ES-I3 (cell line): ENCODE results near the gene MTHFD2L.

ENCODE experiments used
- H3K36me3 ChIP-seq: 2 replicates; pipeline ENCODE4 v1.6.1; 2013; ENCODE audit warnings: mild to moderate bottlenecking, low read length, control low read depth, moderate library complexity; ENCODE audit not compliant: insufficient read depth
- H3K4me1 ChIP-seq: 2 replicates; pipeline ENCODE4 v1.6.1; 2013; ENCODE audit warnings: mild to moderate bottlenecking, control low read depth, low read length; ENCODE audit not compliant: insufficient read depth
- H3K9ac ChIP-seq: 2 replicates; pipeline ENCODE4 v1.6.1; 2013; ENCODE audit warnings: low read depth, mild to moderate bottlenecking, low read length, moderate library complexity
- H3K9me3 ChIP-seq: 2 replicates; pipeline ENCODE4 v1.6.1; 2013; ENCODE audit warnings: mild to moderate bottlenecking, low read length, moderate library complexity; ENCODE audit not compliant: control insufficient read depth, insufficient read depth

The MTHFD2L gene

DNA sequence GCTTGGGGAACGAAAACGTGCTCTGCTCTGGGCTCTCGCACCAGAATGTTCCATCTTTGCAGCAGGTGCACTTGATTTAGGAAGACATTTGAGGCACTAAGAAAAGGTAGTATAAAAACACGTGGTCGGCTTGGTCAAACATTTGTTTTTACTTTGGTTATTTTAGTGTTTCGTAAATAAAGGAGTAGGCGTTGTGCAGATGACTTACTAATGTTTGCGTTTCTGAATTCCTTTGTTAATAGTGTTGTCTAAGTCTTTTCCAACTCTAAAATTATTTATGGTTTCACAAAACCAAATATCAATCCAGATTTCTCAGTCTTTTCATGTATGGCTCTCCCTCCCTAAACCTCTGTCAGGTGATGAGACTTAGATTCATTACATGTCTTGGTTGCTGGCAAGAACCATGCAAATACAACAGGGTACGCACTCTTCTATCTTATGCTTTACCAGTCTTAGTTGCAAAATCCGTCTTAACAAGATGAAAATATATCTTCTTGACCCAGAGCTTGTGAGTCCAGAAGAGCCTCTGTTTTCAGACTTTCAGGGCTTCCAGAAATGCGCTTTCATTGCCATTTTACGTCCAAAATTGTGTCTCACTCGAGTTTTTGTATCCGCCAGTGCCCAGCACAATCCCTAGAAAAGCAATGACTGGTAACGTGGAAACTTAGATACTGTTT, 686 bp downstream of the MTHFD2L start:
- H3K9ac ChIP-seq, result peak overlapping the region; percentile 72
- H3K4me1 ChIP-seq, result no peaks in the 10 kb centered on the region
- no peaks in the 10 kb centered on the region for H3K36me3 ChIP-seq
- no peaks in the 10 kb centered on the region for H3K9me3 ChIP-seq

DNA sequence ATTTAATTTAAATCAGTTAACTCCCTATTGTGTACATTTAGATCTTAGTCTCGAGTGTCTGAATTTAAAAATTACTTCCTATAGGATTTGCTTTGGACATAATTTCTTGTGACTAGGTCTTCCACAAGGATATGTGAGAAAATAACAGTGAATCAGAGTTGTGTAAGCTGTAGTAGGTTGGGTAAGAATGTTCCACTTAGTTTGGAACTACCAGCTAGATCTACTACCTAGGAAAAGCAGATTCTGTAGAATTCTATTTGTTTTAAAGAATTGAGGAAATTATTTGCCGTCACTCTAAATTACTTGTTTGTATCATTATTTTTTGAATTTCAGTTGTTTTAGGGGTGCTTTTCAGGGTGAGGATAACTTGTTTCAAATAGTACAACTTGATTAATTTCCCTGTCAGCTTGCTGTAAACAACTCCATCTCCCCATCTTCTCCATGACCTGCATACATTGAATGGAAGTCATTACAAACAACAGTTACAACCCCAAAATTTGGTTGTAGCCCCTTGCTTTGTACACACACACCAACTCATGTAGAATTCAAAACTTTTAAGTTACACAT, 1.3 kb downstream of the MTHFD2L start:
- Histone ChIP-seq H3K9me3 (no peaks in the 10 kb centered on the region), H3K9ac (peak overlapping the region; percentile 72), H3K36me3 (no peaks in the 10 kb centered on the region), H3K4me1 (no peaks in the 10 kb centered on the region)

DNA sequence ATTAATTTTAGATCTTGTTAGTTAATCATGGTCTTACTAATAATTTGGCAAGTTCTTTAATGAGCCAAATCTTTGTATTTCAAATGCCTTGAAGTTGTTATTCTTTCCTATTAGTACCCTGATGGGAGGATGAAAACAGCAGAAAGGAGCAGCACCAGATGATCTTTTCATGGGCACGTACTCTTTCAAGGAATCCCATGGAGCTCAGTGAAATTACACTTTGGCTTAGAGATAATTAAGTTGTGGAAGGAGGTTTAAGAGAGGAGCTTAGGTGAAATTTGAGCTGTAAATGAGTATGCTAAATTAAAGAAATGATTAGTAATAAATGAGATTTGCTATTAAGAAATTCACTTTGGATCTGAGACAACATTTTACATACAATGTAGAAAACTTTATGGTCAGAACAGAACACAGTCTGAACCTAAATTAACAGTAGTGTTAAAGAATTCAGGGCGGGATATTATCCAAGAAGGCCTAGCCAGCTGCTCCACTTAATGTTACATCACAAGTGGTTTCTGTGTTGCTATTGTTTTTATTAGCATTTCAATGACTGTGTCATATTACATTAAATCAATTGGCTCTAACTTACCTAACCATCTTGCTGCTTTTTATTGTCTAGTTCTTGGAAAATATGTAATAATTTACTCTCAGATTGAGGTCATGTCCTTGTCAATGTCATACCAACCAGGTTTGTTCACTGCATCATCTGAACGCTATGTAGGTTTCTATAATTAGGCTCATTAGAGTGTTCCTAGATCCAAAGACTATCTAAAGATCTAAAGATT, 3.9 kb downstream of the MTHFD2L start:
- Histone ChIP-seq H3K36me3 (no peaks in the 10 kb centered on the region), H3K9ac (no peak overlapping the region), H3K4me1 (no peaks in the 10 kb centered on the region)

DNA sequence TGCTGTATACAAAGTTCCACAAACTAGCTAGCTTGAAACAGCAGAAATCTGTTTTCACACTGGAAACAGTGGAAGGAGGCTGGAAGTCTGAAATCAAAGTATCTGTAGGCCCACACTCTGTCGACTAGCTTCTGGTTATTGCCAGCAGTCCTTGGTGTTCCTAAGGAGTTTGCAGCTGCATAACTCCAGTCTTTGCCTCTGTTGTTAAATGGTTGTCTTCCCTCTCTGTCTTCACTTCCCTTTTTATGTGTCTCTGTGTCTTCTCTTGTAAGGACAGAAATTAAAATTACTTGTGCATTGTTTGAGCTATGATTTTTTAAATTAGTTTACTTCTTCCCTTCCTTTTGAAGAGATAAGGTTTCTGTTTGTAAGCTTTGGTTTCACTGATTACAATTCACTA, 8.2 kb downstream of the MTHFD2L start:
- no peaks in the 10 kb centered on the region for H3K9me3 ChIP-seq
- no peak overlapping the region for H3K9ac ChIP-seq
- no peaks in the 10 kb centered on the region for H3K4me1 ChIP-seq
- no peaks in the 10 kb centered on the region for H3K36me3 ChIP-seq

More for the DNA sequence above, 3.9 kb downstream of the MTHFD2L start:
- no peaks in the 10 kb centered on the region for H3K9me3 ChIP-seq

DNA sequence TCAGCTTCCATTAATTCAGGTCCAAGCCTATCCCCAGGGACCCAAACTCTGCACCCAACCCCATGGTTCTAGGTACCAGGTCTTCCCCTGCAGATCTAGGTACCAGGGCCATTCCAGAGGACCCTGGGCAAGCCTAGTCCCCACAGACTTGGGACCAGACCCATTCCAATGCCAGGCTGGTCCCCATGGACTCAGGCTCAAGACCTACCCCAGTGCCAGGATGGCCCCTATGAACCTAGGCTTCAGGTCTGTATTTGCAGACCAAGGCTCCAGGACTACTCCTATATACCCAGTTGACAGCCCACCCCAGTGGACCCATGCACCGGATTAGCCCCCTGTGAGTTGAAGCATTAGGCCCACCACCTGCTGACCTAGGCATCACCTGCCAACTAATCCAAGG, 8.9 kb downstream of the MTHFD2L start:
- H3K9me3 ChIP-seq, result no peaks in the 10 kb centered on the region
- H3K9ac ChIP-seq, result no peak overlapping the region
- H3K36me3 ChIP-seq, result no peaks in the 10 kb centered on the region
- no peaks in the 10 kb centered on the region for H3K4me1 ChIP-seq

DNA sequence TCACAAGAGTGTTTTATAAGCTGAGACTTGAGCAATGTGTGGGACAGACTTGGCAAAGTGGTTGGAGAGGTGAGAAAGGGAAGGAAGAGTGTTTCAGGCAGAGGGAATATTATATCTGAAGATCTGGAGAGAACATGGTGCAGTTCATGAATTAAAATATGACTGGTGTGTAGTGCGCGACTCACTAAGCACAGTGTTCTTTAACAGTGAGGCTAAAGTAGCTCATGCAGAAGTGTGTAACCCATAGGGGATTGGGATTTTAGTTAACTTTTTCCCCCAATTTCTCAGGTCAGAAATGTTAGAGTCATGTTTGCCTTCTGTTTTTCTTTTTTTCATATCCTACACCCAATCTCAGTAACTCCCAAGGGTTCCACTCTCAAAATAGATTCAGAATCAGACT, 9.7 kb downstream of the MTHFD2L start:
- no peaks in the 10 kb centered on the region for H3K36me3 ChIP-seq
- H3K4me1 ChIP-seq, result no peaks in the 10 kb centered on the region
- no peaks in the 10 kb centered on the region for H3K9me3 ChIP-seq
- H3K9ac ChIP-seq, result no peak overlapping the region

DNA sequence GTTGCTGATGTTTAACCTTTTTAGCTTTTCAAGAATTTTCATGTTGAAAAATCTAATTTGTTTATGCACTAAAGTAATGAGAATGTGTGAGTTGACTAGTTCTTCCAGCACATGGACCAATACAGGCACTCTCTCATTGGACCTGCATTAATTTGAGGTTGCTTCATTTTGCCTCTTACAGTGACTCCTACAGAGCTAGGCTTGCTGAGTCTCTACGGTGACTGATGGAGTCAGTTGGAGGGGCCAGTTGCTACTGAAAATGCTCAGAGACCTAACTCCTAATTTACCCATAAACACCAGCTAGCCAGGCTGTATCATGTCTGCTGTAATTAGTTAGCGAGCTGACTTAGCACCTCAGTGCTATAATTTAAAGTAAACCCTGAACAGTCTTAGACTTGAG, 10.9 kb downstream of the MTHFD2L start:
- H3K9ac ChIP-seq, result no peak overlapping the region
- H3K36me3 ChIP-seq, result no peaks in the 10 kb centered on the region
- no peaks in the 10 kb centered on the region for H3K9me3 ChIP-seq

DNA sequence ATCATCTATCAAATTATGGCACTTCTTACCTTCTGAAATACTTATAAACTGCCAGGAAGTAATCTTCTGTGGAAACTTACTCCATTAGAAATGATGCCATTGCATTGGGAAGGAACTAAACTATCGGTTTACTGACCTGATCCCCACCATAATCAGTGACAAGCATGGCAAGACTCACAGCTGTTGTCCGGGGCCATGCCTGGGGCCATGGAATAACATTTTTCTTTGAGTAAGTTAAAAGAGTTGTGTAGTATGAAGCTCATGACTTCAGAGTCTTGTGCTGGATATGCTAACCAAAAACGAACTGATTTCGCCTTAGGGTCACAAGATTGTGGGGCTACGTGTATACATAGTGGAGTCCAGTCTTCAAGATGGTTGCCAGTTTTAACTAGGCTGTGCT, 15.4 kb downstream of the MTHFD2L start:
- no peaks in the 10 kb centered on the region for H3K4me1 ChIP-seq
- H3K9ac ChIP-seq, result no peak overlapping the region
- H3K36me3 ChIP-seq, result no peaks in the 10 kb centered on the region
- no peaks in the 10 kb centered on the region for H3K9me3 ChIP-seq

More for the DNA sequence above, 10.9 kb downstream of the MTHFD2L start:
- no peaks in the 10 kb centered on the region for H3K4me1 ChIP-seq

DNA sequence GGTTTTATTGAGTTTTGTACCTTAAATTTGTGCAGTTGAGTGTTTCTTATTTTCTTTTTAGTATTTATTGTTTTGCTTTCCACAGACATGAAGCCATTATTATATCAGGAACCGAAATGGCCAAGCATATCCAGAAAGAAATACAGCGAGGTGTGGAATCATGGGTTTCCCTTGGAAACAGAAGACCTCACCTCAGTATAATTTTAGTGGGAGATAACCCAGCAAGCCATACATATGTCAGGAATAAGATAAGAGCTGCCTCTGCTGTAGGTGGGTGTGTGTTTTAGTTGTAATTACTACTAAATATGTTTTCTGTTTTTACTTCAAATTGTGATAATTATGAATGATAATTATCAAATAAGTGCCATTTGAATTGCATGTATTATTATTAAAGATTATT, 16.5 kb downstream of the MTHFD2L start:
- Histone ChIP-seq H3K4me1 (no peaks in the 10 kb centered on the region), H3K9me3 (no peaks in the 10 kb centered on the region), H3K36me3 (no peaks in the 10 kb centered on the region), H3K9ac (no peak overlapping the region)

DNA sequence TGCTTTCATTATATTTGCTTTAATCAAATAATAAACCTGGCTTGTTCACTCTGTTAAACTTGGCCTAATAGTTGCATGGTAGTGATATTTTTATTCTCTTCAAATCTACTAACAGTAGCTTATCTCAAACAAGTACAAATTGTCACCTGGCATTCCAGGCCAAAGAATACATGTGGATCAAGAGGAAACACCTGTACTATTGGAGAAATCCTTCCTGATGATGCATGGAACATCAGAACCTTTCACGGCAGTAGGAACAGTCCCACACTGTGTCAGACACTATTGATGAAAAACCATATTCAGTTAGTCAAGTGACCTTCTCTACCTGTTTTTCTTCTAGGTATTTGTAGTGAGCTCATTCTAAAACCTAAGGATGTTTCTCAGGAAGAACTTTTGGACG, 17.0 kb downstream of the MTHFD2L start:
- Histone ChIP-seq H3K9ac (no peak overlapping the region), H3K36me3 (no peaks in the 10 kb centered on the region), H3K4me1 (no peaks in the 10 kb centered on the region), H3K9me3 (no peaks in the 10 kb centered on the region)

DNA sequence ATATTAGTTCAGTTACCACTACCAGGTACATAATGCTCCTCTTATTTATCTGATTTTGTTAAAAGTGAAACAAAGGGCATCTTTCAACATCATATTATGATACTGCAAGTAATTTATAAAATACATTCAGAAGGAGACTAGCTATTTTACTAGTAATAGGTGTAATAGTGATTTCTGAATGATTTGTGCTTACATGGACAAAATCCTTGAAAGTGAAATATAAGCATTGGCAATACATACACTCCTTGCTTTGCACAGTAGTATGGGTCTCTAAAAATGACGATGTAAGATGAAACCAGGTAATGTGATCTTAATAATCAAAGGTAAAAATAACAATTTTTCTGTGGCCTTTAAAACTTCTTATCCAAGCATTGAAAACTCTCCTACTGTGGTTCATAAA, 17.5 kb downstream of the MTHFD2L start:
- Histone ChIP-seq H3K4me1 (no peaks in the 10 kb centered on the region), H3K9ac (no peak overlapping the region), H3K9me3 (no peaks in the 10 kb centered on the region), H3K36me3 (no peaks in the 10 kb centered on the region)

DNA sequence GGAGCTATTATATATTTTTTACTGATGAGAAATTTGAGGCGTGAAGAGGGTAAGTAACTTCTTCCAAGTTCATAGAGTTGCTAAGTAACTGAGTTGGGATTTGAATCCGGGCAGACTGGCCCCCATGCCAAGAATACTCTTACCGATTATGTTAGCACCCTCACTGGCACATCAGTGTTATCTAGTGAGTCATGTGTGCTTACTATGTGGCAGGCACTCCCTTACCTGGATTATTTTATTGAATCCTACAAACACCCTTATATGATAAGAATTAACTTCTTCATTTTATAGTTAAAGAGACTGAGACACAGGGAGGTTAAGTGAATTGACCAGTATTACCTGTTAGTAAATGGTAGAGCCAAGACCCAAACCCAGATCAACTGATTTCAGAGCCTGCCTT, 20.9 kb downstream of the MTHFD2L start:
- no peak overlapping the region for H3K9ac ChIP-seq
- H3K4me1 ChIP-seq, result no peaks in the 10 kb centered on the region
- H3K9me3 ChIP-seq, result no peaks in the 10 kb centered on the region

DNA sequence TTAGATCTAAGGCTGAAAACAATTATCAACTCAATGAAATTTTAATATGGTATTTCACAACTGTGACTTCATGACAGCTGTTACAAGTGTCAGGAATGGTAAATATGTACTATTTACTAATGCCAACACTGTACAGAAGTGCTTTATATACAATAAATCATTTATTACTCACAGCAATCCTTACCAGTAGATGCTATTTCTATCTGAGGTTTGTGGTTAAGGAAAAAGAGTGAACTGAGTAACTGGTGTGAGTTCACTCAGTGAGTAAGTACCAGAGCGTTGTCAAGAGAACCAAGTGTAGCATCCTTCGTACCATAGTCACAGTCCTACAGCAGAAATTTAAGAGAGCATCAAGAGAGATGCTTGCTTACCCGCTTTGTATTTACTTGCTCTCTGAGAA, 23.3 kb downstream of the MTHFD2L start:
- Histone ChIP-seq H3K9ac (no peak overlapping the region), H3K36me3 (no peaks in the 10 kb centered on the region), H3K4me1 (no peaks in the 10 kb centered on the region), H3K9me3 (no peaks in the 10 kb centered on the region)

More for the DNA sequence above, 20.9 kb downstream of the MTHFD2L start:
- no peaks in the 10 kb centered on the region for H3K36me3 ChIP-seq

DNA sequence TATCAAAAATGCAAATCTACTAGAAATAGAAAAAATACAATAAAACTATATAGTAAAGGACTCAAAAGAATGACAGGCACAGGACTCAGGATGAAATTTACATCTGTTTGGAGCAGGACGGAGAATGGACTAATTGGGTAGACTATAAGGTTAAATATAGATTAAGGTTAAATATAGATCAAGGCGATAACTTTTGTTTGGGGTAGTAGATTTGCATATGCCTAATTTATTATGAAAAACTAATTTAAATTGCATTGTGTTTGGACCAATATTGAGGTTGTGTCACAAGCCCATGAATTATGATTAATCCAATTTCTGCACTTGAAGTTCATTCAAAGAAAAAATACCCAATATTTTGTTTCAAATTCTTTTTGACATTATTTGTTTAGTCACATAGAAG, 31.0 kb downstream of the MTHFD2L start:
- Histone ChIP-seq H3K9ac (no peak overlapping the region), H3K36me3 (no peaks in the 10 kb centered on the region), H3K9me3 (no peaks in the 10 kb centered on the region), H3K4me1 (no peaks in the 10 kb centered on the region)
